Calu3 (cell line): ENCODE data around the gene HMX2. TPM values are rescaled to one million over a fixed set of nuclear protein-coding genes. Genes with fewer than 3 reads are reported as not detected.
"Not testable (repeated sequence)": the region's sequence is repeated elsewhere in the genome, so short reads cannot be mapped to it uniquely, and the experiment has no call there.

Source experiments
- BruUV-seq: library from RNA; stranded (reverse); fragments of 400-500 nt; replicated peaks from 2 replicates; lab custom pipeline; 2021; lab: Mats Ljungman, UMichigan
- CTCF ChIA-PET: fragments of 300-600 bp; sonication (Branson Sonifier 250); formaldehyde crosslinking; loops from one replicate; lab custom pipeline; 2022; ENCODE audit warnings: antibody characterized with exemption; lab: Charles Lee
- DNase-seq: peaks from one replicate; pipeline ENCODE4 v3.0.0; 2022
- H3K27ac Mint-ChIP-seq: one replicate; pipeline ENCODE4 v1.8.0; 2022; ENCODE audit warnings: mixed read lengths; ENCODE audit not compliant: unreplicated experiment
- H3K27me3 Mint-ChIP-seq: one replicate; pipeline ENCODE4 v1.8.0; 2022; ENCODE audit warnings: mixed read lengths; ENCODE audit not compliant: unreplicated experiment
- H3K36me3 Mint-ChIP-seq: one replicate; pipeline ENCODE4 v1.8.0; 2022; ENCODE audit warnings: mild to moderate bottlenecking, moderate library complexity, mixed read lengths; ENCODE audit not compliant: insufficient read depth, unreplicated experiment
- H3K4me1 Mint-ChIP-seq: one replicate; pipeline ENCODE4 v1.8.0; 2022; ENCODE audit warnings: mild to moderate bottlenecking, low read depth, mixed read lengths; ENCODE audit not compliant: unreplicated experiment
- H3K4me3 Mint-ChIP-seq: one replicate; pipeline ENCODE4 v1.8.0; 2022; ENCODE audit warnings: mild to moderate bottlenecking, low read depth, moderate library complexity, mixed read lengths; ENCODE audit not compliant: unreplicated experiment
- H3K9me3 Mint-ChIP-seq: one replicate; pipeline ENCODE4 v1.8.0; 2022; ENCODE audit warnings: low read depth, mixed read lengths; ENCODE audit not compliant: unreplicated experiment
- intact Hi-C: fragments of 100-400 bp; cut with micrococcal nuclease; formaldehyde crosslinking; loops from one replicate; pipeline ENCODE4 v1.10.0; 2022; ENCODE audit not compliant: unreplicated experiment
- total RNA-seq: library from RNA; stranded (reverse); gene quantifications from 2 replicates; pipeline ENCODE4 v1.2.3, GENCODE V29; 2022
- TF ChIP-seq, protein P1 (sequence below): fragments of 200-600 bp; IDR thresholded peaks from one replicate; pipeline ENCODE4 v1.8.0; 2022; ENCODE audit warnings: antibody characterized with exemption; ENCODE audit not compliant: unreplicated experiment

HMX2 gene
- total RNA-seq, 1 experiment from 2014 or later: not detected

DNA sequence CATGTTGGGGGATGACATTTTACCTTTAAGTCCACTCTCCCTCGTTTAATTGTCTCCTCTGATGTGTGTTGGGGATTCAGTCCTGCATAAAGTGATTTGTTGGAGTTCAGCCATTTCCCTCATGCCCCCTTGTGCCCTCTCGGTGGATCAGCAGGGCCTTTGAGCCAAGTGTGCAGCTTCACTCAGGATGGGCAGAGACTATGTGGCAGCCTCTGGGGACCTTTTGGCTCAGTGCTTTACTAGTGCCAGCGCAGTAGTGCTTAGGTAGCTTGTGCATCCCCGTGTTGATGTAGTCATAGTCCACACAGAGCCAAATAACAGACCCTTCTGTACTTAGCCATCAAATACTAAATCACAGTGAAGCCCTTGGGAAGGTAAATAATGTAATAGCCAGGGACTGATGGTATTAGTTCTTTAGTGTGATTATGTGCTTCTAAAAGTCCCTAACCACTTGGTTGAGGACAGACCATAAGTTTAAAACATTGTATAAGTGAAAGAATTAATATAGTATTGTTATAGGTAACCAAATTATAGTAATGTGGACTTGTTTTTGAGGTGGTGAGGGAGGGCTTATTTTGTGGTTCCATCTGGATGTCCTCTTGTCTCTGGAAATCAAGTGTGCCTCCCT lies 17.6 kb downstream of the HMX2 start:
- no TSS peak for BruUV-seq

DNA sequence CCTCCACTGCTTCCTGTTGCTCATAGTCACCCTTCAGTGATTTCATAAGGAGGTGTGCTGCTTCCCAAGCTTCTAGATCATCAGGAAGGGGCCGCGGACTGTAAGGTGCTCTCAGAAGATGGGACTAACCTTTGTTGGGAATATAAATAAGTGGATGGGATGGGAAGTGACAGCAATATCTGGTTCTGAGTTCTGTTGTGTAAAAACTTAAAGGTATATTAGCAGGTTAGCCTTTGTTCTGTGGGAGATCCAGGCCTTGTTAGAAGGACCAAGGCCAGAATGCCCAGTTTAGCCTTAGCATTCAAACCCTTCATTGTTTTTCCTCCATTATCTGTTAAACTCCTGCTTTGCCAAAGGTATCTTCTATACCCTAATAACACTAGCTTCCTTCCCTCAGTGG lies 18.7 kb downstream of the HMX2 start:
- no peak for DNase-seq
- Mint-ChIP-seq H3K27me3 (no peaks in the 10 kb centered on the region), H3K9me3 (no peaks in the 10 kb centered on the region), H3K4me1 (no peaks in the 10 kb centered on the region), H3K4me3 (no peak overlapping the region), H3K36me3 (peaks cover 9% of the 10 kb centered on the region), H3K27ac (no peak overlapping the region)
- BruUV-seq: no TSS peak
- intact Hi-C loops: no loop called here
- CTCF ChIA-PET: no interaction called here
- TF ChIP-seq, protein P1, sequence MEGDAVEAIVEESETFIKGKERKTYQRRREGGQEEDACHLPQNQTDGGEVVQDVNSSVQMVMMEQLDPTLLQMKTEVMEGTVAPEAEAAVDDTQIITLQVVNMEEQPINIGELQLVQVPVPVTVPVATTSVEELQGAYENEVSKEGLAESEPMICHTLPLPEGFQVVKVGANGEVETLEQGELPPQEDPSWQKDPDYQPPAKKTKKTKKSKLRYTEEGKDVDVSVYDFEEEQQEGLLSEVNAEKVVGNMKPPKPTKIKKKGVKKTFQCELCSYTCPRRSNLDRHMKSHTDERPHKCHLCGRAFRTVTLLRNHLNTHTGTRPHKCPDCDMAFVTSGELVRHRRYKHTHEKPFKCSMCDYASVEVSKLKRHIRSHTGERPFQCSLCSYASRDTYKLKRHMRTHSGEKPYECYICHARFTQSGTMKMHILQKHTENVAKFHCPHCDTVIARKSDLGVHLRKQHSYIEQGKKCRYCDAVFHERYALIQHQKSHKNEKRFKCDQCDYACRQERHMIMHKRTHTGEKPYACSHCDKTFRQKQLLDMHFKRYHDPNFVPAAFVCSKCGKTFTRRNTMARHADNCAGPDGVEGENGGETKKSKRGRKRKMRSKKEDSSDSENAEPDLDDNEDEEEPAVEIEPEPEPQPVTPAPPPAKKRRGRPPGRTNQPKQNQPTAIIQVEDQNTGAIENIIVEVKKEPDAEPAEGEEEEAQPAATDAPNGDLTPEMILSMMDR: no peak

More for the DNA sequence above, 17.6 kb downstream of the HMX2 start:
- TF ChIP-seq, protein P1: no peak
- no peaks in the 10 kb centered on the region for H3K9me3 Mint-ChIP-seq
- H3K4me3 Mint-ChIP-seq: no peak overlapping the region
- H3K27me3 Mint-ChIP-seq: no peaks in the 10 kb centered on the region
- no peak overlapping the region for H3K27ac Mint-ChIP-seq
- intact Hi-C loops: no loop called here
- peaks cover 17% of the 10 kb centered on the region for H3K36me3 Mint-ChIP-seq
- no peaks in the 10 kb centered on the region for H3K4me1 Mint-ChIP-seq
- no peak for DNase-seq
- CTCF ChIA-PET: no interaction called here

DNA sequence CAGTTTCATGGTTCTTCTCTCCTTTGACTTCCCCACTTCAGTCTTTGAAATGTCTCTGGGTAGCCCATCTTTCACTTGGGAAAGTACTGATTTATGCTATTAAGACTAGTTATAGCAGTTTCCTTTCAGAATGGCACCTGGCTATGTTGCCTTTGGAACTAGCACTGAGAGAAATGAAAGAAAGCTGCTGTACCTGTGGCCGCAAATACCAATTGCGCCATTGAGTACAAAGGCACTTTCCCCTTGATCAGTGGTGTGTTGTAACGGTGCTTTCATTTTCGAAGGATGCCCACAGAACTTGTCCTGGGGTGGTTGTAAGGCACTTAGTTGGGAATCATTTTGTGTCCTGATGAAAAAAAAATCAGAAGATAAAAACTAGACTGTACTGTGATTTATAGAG lies 23.0 kb downstream of the HMX2 start:
- TF ChIP-seq, protein P1: no peak
- Mint-ChIP-seq H3K27me3 (no peaks in the 10 kb centered on the region), H3K4me1 (no peaks in the 10 kb centered on the region), H3K9me3 (no peaks in the 10 kb centered on the region), H3K4me3 (no peak overlapping the region), H3K36me3 (peaks cover 6% of the 10 kb centered on the region), H3K27ac (no peak overlapping the region)
- CTCF ChIA-PET: no interaction called here
- DNase-seq: no peak
- BruUV-seq: no TSS peak
- intact Hi-C loops: no loop called here

DNA sequence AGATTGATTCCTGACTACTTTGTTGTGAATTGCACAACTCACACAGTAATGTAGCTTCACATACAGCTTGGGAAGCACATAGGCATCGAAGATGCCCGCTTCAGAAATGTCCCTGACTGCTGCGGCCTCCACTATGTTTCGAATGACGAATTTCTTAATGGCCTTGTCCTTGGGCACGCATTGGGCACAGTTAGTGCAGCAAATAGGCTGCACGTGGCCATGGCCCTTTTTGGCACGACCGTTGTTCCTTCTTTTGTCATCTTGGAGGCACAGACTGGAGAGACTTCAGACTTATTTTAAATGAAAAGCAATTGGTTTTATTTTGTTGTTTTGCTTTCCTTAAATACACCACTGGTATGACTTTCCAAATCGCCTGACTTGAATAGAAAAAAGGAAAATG lies 23.7 kb downstream of the HMX2 start:
- H3K27me3 Mint-ChIP-seq, DNase-seq, H3K36me3 Mint-ChIP-seq, BruUV-seq, intact Hi-C loops, H3K4me1 Mint-ChIP-seq, H3K9me3 Mint-ChIP-seq, H3K4me3 Mint-ChIP-seq, H3K27ac Mint-ChIP-seq, CTCF ChIA-PET: not testable (repeated sequence)
